Ectodermal cell (in vitro differentiated cells): ENCODE data around the gene SPN.

ENCODE experiments used
- H3K27ac ChIP-seq: 2 replicates; pipeline ENCODE4 v1.7.0; 2013; ENCODE audit warnings: mild to moderate bottlenecking, low read depth, low read length; ENCODE audit not compliant: insufficient read depth, poor library complexity, severe bottlenecking
- H3K27me3 ChIP-seq: 2 replicates; pipeline ENCODE4 v1.7.0; 2013; ENCODE audit warnings: mild to moderate bottlenecking, low read length; ENCODE audit not compliant: insufficient read depth, control insufficient read depth, poor library complexity, severe bottlenecking
- H3K36me3 ChIP-seq: one replicate; pipeline ENCODE4 v1.7.0; 2013; ENCODE audit warnings: low read length; ENCODE audit not compliant: control insufficient read depth, insufficient read depth
- H3K4me1 ChIP-seq: one replicate; pipeline ENCODE4 v1.7.0; 2013; ENCODE audit warnings: low read length; ENCODE audit not compliant: control insufficient read depth, insufficient read depth
- H3K4me3 ChIP-seq: 2 replicates; pipeline ENCODE4 v1.7.0; 2013; ENCODE audit warnings: low read depth, low read length, control low read depth; ENCODE audit not compliant: insufficient read depth
- H3K9me3 ChIP-seq: 2 replicates; pipeline ENCODE4 v1.7.0; 2013; ENCODE audit warnings: mild to moderate bottlenecking, low read length, moderate library complexity; ENCODE audit not compliant: control insufficient read depth
- WGBS, 2 experiments: methylation state at CpG; one replicate each; pipeline ENCODE4 v1.1.7; 2013; ENCODE audit warnings: missing lambda C conversion rate in 2 of 2; 5-methylcytosine and 5-hydroxymethylcytosine counted together

Gene SPN

GRCh38 chr16:29675811-29676643 is 13.0 kb downstream of the SPN start:
- no peaks in the 10 kb centered on the region for H3K27me3 ChIP-seq
- H3K4me1 ChIP-seq: peaks cover 4% of the 10 kb centered on the region
- H3K4me3 ChIP-seq: no peak overlapping the region
- 52 to 56% methylated on average over 3 of the region's 3 CpGs for WGBS, 2 experiments
- H3K9me3 ChIP-seq: no peaks in the 10 kb centered on the region
- no peak overlapping the region for H3K27ac ChIP-seq
- no peaks in the 10 kb centered on the region for H3K36me3 ChIP-seq

GRCh38 chr16:29676989-29677785 is 14.1 kb downstream of the SPN start:
- no peaks in the 10 kb centered on the region for H3K9me3 ChIP-seq
- no peak overlapping the region for H3K4me3 ChIP-seq
- WGBS, 2 experiments: 96% methylated on average over 23 of the region's 23 CpGs
- no peak overlapping the region for H3K27ac ChIP-seq
- H3K36me3 ChIP-seq: no peaks in the 10 kb centered on the region
- H3K4me1 ChIP-seq: peaks cover 4% of the 10 kb centered on the region
- H3K27me3 ChIP-seq: no peaks in the 10 kb centered on the region

GRCh38 chr16:29678691-29679267 is 15.7 kb downstream of the SPN start, which contains the start of gene QPRT:
TSS of gene QPRT (plus strand) at chr16:29679180. CDS start at chr16:29679198, 18 bp downstream.
- Histone ChIP-seq H3K27ac (peak within 1 kb of the TSS; percentile 98), H3K9me3 (no peaks in the 10 kb centered on the region), H3K27me3 (no peaks in the 10 kb centered on the region), H3K4me3 (peak within 1 kb of the TSS; percentile 54), H3K36me3 (no peaks in the 10 kb centered on the region), H3K4me1 (peaks cover 4% of the 10 kb centered on the region)
- 38 to 40% methylated on average over 5 of the region's 5 CpGs for WGBS, 2 experiments

- no peaks in the 10 kb centered on the region for H3K36me3 ChIP-seq
- H3K27me3 ChIP-seq: no peaks in the 10 kb centered on the region
- peak overlapping the region; percentile 33 for H3K27ac ChIP-seq
- 87 to 90% methylated on average over 10 of the region's 10 CpGs for WGBS, 2 experiments
- no peaks in the 10 kb centered on the region for H3K9me3 ChIP-seq
- peak overlapping the region; percentile 54 for H3K4me3 ChIP-seq
- H3K4me1 ChIP-seq: peaks cover 4% of the 10 kb centered on the region
Observed at GRCh38 chr16:29680180-29680598, 17.1 kb downstream of the SPN start.

GRCh38 chr16:29683543-29684090 is 20.6 kb downstream of the SPN start:
- H3K27me3 ChIP-seq: no peaks in the 10 kb centered on the region
- no peaks in the 10 kb centered on the region for H3K9me3 ChIP-seq
- no peak overlapping the region for H3K27ac ChIP-seq
- peaks cover 2% of the 10 kb centered on the region for H3K4me1 ChIP-seq
- no peak overlapping the region for H3K4me3 ChIP-seq
- H3K36me3 ChIP-seq: peaks cover 4% of the 10 kb centered on the region
- WGBS, 2 experiments: 92 to 95% methylated on average over 9 of the region's 9 CpGs

GRCh38 chr16:29684679-29685078 is 21.6 kb downstream of the SPN start:
- Histone ChIP-seq H3K36me3 (peaks cover 4% of the 10 kb centered on the region), H3K27me3 (no peaks in the 10 kb centered on the region), H3K9me3 (no peaks in the 10 kb centered on the region), H3K4me1 (no peaks in the 10 kb centered on the region), H3K27ac (no peak overlapping the region), H3K4me3 (no peak overlapping the region)
- WGBS, 2 experiments: 89 to 91% methylated on average over 10 of the region's 10 CpGs

GRCh38 chr16:29686740-29687332 is 23.8 kb downstream of the SPN start:
- Histone ChIP-seq H3K36me3 (peaks cover 4% of the 10 kb centered on the region), H3K27ac (no peak overlapping the region), H3K4me1 (no peaks in the 10 kb centered on the region), H3K27me3 (no peaks in the 10 kb centered on the region), H3K9me3 (no peaks in the 10 kb centered on the region), H3K4me3 (no peak overlapping the region)
- WGBS, 2 experiments: 89 to 92% methylated on average over 9 of the region's 9 CpGs

GRCh38 chr16:29687755-29688154 is 24.7 kb downstream of the SPN start:
- Histone ChIP-seq H3K9me3 (no peaks in the 10 kb centered on the region), H3K4me1 (no peaks in the 10 kb centered on the region), H3K27ac (no peak overlapping the region), H3K4me3 (no peak overlapping the region), H3K27me3 (no peaks in the 10 kb centered on the region), H3K36me3 (peaks cover 4% of the 10 kb centered on the region)
- WGBS, 2 experiments: 80 to 93% methylated on average over 2 of the region's 2 CpGs

- no peaks in the 10 kb centered on the region for H3K4me1 ChIP-seq
- 87 to 90% methylated on average over 5 of the region's 5 CpGs for WGBS, 2 experiments
- H3K4me3 ChIP-seq: no peak overlapping the region
- no peak overlapping the region for H3K27ac ChIP-seq
- peaks cover 4% of the 10 kb centered on the region for H3K36me3 ChIP-seq
- H3K27me3 ChIP-seq: no peaks in the 10 kb centered on the region
- H3K9me3 ChIP-seq: no peaks in the 10 kb centered on the region
Observed at GRCh38 chr16:29688172-29688571, 25.1 kb downstream of the SPN start.
